RWPE2 (cell line): ENCODE measurements around the gene TPSD1.

Experiments used
- ATAC-seq: fragments of 200-7000 bp; cut with Tn5 transposase; 3 replicates; pipeline ENCODE4 v1.9.1; 2021; ENCODE audit warnings: low read depth
- DNase-seq: peaks from one replicate; pipeline ENCODE4 v3.0.0-alpha.2; 2020; ENCODE audit warnings: low spot score
- H3K27ac ChIP-seq: fragments of 450-650 bp; 2 replicates; pipeline ENCODE4 v1.5.1; 2017; ENCODE audit warnings: mild to moderate bottlenecking; ENCODE audit not compliant: poor library complexity, severe bottlenecking
- H3K27me3 ChIP-seq: fragments of 250-450 bp; sonication (Bioruptor Pico); 2 replicates; pipeline ENCODE4 v1.5.1; 2021; ENCODE audit warnings: mild to moderate bottlenecking, moderate library complexity; ENCODE audit not compliant: insufficient read depth, poor library complexity, severe bottlenecking
- H3K36me3 ChIP-seq: fragments of 250-450 bp; sonication (Bioruptor Pico); 2 replicates; pipeline ENCODE4 v1.5.1; 2020; ENCODE audit warnings: low read depth, mild to moderate bottlenecking, moderate library complexity
- H3K4me1 ChIP-seq: fragments of 250-450 bp; sonication (Bioruptor Pico); 2 replicates; pipeline ENCODE4 v1.5.1; 2021; ENCODE audit warnings: mild to moderate bottlenecking, moderate library complexity; ENCODE audit not compliant: insufficient read depth, poor library complexity, severe bottlenecking
- H3K4me3 ChIP-seq: fragments of 250-450 bp; sonication (Bioruptor Pico); 2 replicates; pipeline ENCODE4 v1.5.1; 2021; ENCODE audit warnings: mild to moderate bottlenecking, moderate library complexity; ENCODE audit not compliant: severe bottlenecking
- H3K9me3 ChIP-seq: fragments of 250-450 bp; sonication (Bioruptor Pico); 2 replicates; pipeline ENCODE4 v1.5.1; 2021; ENCODE audit warnings: mild to moderate bottlenecking, moderate library complexity; ENCODE audit not compliant: severe bottlenecking
- TF ChIP-seq, protein P1 (sequence below): fragments of 450-650 bp; IDR thresholded peaks from one replicate; pipeline ENCODE4 v1.5.1; 2017; ENCODE audit warnings: mild to moderate bottlenecking, moderate library complexity; ENCODE audit not compliant: poor library complexity, severe bottlenecking

The TPSD1 gene

GRCh38 chr16:1210461-1210860, 45.4 kb upstream of the TPSD1 start:
- H3K36me3 ChIP-seq, result no peaks in the 10 kb centered on the region
- no peak overlapping the region for H3K27ac ChIP-seq
- DNase-seq, result no peak
- no peaks in the 10 kb centered on the region for H3K4me1 ChIP-seq
- ATAC-seq, result no peak
- no peaks in the 10 kb centered on the region for H3K27me3 ChIP-seq
- H3K9me3 ChIP-seq, result no peaks in the 10 kb centered on the region
- no peak overlapping the region for H3K4me3 ChIP-seq
- TF ChIP-seq, protein P1, sequence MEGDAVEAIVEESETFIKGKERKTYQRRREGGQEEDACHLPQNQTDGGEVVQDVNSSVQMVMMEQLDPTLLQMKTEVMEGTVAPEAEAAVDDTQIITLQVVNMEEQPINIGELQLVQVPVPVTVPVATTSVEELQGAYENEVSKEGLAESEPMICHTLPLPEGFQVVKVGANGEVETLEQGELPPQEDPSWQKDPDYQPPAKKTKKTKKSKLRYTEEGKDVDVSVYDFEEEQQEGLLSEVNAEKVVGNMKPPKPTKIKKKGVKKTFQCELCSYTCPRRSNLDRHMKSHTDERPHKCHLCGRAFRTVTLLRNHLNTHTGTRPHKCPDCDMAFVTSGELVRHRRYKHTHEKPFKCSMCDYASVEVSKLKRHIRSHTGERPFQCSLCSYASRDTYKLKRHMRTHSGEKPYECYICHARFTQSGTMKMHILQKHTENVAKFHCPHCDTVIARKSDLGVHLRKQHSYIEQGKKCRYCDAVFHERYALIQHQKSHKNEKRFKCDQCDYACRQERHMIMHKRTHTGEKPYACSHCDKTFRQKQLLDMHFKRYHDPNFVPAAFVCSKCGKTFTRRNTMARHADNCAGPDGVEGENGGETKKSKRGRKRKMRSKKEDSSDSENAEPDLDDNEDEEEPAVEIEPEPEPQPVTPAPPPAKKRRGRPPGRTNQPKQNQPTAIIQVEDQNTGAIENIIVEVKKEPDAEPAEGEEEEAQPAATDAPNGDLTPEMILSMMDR, result no peak

DNA sequence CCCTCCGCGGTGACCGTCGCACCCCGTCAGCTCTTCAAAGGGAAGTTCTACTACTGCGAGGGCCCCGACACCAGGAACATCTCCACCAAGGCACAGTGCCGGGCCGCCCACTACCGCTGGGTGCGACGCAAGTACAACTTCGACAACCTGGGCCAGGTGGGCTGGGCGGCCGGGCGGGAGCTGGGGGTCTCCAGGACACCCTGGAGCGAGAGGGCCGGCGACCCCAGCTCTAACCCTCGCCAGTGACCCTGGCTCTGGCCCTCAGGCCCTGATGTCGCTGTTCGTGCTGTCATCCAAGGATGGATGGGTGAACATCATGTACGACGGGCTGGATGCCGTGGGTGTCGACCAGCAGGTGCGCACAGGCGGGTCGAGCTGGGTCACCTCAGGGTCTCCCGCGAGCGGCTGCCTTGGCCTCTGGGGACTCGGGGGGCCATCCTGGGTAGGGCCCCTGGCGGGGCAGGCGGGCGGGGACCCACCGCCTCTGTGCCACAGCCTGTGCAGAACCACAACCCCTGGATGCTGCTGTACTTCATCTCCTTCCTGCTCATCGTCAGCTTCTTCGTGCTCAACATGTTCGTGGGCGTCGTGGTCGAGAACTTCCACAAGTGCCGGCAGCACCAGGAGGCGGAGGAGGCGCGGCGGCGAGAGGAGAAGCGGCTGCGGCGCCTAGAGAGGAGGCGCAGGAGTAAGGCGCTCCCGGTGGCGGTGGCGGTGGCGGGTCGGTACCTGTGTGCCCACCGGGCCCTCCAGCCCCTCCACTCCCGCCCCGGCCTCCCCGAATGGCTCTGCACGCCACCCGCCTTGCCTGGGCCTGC, 44.2 kb upstream of the TPSD1 start:
- ATAC-seq (no peak), DNase-seq (no peak)
- H3K27me3 ChIP-seq, result no peaks in the 10 kb centered on the region
- no peaks in the 10 kb centered on the region for H3K9me3 ChIP-seq
- H3K4me3 ChIP-seq, result no peak overlapping the region
- TF ChIP-seq, protein P1, result no peak
- H3K4me1 ChIP-seq, result no peaks in the 10 kb centered on the region
- no peaks in the 10 kb centered on the region for H3K36me3 ChIP-seq
- no peak overlapping the region for H3K27ac ChIP-seq

- Histone ChIP-seq H3K36me3 (no peaks in the 10 kb centered on the region), H3K27me3 (no peaks in the 10 kb centered on the region), H3K4me3 (no peak overlapping the region), H3K4me1 (no peaks in the 10 kb centered on the region), H3K9me3 (no peaks in the 10 kb centered on the region), H3K27ac (no peak overlapping the region)
- ATAC-seq (no peak), DNase-seq (no peak)
- TF ChIP-seq, protein P1, result no peak
These were observed 43.2 kb upstream of the TPSD1 start for GRCh38 chr16:1212616-1213194.

DNA sequence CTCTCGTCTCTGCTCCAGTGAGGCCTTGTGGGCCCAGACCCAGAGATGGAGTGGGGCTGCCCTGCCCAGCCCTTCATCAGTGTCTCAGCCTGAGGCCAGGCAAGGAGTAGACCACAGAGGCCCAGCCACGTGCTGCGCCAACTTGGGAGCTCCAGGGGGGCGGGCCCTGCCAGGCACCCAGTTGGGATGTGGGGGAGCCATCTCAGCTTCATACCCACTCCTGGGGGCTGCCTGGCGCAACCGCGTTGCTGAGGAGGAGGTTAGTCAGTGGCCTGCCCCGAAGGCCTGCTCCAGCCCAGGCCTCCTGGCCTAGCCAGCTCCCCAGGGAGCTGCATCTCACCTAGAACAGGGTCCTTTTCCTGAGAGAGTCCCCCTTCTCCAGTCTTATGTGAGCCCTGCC, 42.6 kb upstream of the TPSD1 start:
- no peak for DNase-seq
- ATAC-seq, result no peak
- Histone ChIP-seq H3K36me3 (no peaks in the 10 kb centered on the region), H3K4me1 (no peaks in the 10 kb centered on the region), H3K27me3 (no peaks in the 10 kb centered on the region), H3K27ac (no peak overlapping the region), H3K9me3 (no peaks in the 10 kb centered on the region), H3K4me3 (no peak overlapping the region)
- TF ChIP-seq, protein P1, result no peak
